CD4-positive, alpha-beta T cell treated with Interleukin-4 for 4 hours (primary cell): Measurements from ENCODE around the gene AQP6.
"Not testable (repeated sequence)": the region's sequence is repeated elsewhere in the genome, so short reads cannot be mapped to it uniquely, and the experiment has no call there.

Experiments
- DNase-seq: peaks from one replicate; pipeline ENCODE4 v3.0.0-alpha.2; 2020

The AQP6 gene

GRCh38 chr12:49973361-49973830, 649 bp downstream of the AQP6 start:
- no peak for DNase-seq

GRCh38 chr12:49974231-49974675, 1.5 kb downstream of the AQP6 start:
- DNase-seq, result no peak

- no peak for DNase-seq
Observed at GRCh38 chr12:49974677-49975317, 2.0 kb downstream of the AQP6 start.

- no peak for DNase-seq
Observed at GRCh38 chr12:49975318-49975761, 2.6 kb downstream of the AQP6 start.

- no peak for DNase-seq
Observed at GRCh38 chr12:49976557-49976956, 3.8 kb downstream of the AQP6 start.

GRCh38 chr12:49978125-49978524, 5.4 kb downstream of the AQP6 start:
- no peak for DNase-seq

- DNase-seq, result no peak
Observed at GRCh38 chr12:49979016-49979586, 6.4 kb downstream of the AQP6 start.

GRCh38 chr12:49979791-49980190, 7.0 kb downstream of the AQP6 start:
- no peak for DNase-seq

GRCh38 chr12:49980501-49981349, 8.0 kb downstream of the AQP6 start:
- no peak for DNase-seq

- no peak for DNase-seq
Observed at GRCh38 chr12:49982246-49983087, 9.7 kb downstream of the AQP6 start.

GRCh38 chr12:49983892-49984291, 11.1 kb downstream of the AQP6 start:
- no peak for DNase-seq

- no peak for DNase-seq
Observed at GRCh38 chr12:49984476-49985359, 12.0 kb downstream of the AQP6 start.

- no peak for DNase-seq
Observed at GRCh38 chr12:49985981-49986380, 13.2 kb downstream of the AQP6 start.

- not testable (repeated sequence) for DNase-seq
Observed at GRCh38 chr12:49986476-49986875, 13.7 kb downstream of the AQP6 start.

GRCh38 chr12:49987625-49988303, 15.0 kb downstream of the AQP6 start:
- no peak for DNase-seq

GRCh38 chr12:49989400-49989799, 16.7 kb downstream of the AQP6 start:
- DNase-seq, result not testable (repeated sequence)

GRCh38 chr12:49990273-49990672, 17.5 kb downstream of the AQP6 start:
- no peak for DNase-seq

GRCh38 chr12:49998453-49998852, 25.7 kb downstream of the AQP6 start:
- no peak for DNase-seq

- DNase-seq, result no peak
Observed at GRCh38 chr12:50003595-50003994, 30.8 kb downstream of the AQP6 start.

GRCh38 chr12:50004696-50005095, 31.9 kb downstream of the AQP6 start:
- DNase-seq, result no peak

GRCh38 chr12:50005175-50005574, 32.4 kb downstream of the AQP6 start:
- DNase-seq, result no peak
